GM13977 (cell line): ENCODE measurements around the gene GPER1.

Source experiments
- DNase-seq: peaks from one replicate; pipeline ENCODE4 v3.0.0; 2012; ENCODE audit warnings: low spot score
- in situ Hi-C: fragments of 300-500 bp; cut with MboI; formaldehyde crosslinking; loops from one replicate; pipeline ENCODE4 v1.12.0; 2022; ENCODE audit warnings: low sequenced_read_pairs, low pct_unique_long_range_greater_than_20kb, mixed read lengths, inconsistent platforms; ENCODE audit not compliant: unreplicated experiment
- TF ChIP-seq, protein P1 (sequence below): IDR thresholded peaks from 2 replicates; pipeline ENCODE4 v1.5.1; 2012; ENCODE audit warnings: mild to moderate bottlenecking, control low read depth; ENCODE audit not compliant: insufficient read depth; ENCODE audit errors: extremely low read depth, missing control alignments

Gene GPER1

DNA sequence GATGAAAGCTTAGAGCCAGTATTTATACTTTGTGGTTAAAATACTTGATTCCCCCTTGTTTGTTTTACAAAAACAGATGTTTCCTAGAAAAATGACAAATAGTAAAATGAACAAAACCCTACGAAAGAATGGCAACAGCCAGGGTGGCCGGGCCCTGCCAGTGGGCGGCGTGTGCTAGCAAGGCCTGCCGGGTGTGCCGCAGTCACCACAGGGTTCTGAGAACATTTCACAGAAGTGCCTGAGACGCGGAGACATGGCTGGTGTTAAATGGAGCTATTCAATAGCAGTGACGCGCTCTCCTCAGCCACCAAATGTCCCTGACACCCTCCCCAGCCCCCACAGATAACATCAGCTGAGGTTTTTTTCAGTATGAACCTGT, 29.1 kb upstream of the GPER1 start:
- TF ChIP-seq, protein P1, sequence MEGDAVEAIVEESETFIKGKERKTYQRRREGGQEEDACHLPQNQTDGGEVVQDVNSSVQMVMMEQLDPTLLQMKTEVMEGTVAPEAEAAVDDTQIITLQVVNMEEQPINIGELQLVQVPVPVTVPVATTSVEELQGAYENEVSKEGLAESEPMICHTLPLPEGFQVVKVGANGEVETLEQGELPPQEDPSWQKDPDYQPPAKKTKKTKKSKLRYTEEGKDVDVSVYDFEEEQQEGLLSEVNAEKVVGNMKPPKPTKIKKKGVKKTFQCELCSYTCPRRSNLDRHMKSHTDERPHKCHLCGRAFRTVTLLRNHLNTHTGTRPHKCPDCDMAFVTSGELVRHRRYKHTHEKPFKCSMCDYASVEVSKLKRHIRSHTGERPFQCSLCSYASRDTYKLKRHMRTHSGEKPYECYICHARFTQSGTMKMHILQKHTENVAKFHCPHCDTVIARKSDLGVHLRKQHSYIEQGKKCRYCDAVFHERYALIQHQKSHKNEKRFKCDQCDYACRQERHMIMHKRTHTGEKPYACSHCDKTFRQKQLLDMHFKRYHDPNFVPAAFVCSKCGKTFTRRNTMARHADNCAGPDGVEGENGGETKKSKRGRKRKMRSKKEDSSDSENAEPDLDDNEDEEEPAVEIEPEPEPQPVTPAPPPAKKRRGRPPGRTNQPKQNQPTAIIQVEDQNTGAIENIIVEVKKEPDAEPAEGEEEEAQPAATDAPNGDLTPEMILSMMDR: no peak
- in situ Hi-C loops: no loop called here
- no peak for DNase-seq

DNA sequence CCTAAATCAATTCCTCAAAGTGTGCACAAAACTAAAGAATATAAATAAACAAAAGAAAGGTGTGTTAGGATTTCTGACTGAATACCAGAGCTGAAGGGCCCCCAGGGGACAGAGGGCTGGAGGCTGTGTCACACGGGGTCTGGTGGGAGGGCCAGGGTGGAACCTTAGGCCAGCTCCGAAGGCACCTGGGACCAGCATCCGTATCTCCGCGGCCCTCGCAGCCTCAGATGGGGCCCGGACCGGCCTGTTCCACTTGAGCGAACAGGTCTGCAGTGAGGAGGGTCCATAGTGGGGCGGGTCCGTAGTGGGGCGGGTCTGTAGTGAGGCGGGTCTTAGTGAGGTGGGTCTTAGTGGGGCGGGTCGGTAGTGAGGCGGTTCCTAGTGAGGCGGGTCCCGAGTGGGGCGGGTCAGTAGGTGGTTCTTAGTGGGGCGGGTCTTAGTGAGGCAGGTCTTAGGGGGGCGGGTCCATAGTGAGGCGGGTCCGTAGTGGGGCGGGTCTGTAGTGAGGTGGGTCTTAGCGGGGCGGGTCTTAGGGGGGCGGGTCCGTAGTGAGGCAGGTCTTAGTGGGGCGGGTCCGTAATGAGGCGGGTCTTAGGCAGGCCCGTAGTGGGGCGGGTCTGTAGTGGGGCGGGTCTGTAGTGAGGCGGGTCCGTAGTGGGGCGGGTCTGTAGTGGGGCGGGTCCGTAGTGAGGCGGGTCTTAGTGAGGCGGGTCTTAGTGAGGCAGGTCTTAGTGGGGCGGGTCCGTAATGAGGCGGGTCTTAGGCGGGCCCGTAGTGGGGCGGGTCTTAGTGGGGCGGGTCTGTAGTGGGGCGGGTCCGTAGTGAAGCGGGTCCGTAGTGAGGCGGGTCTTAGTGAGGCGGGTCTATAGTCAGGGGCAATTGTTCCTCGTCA, 28.5 kb upstream of the GPER1 start:
- TF ChIP-seq, protein P1: no peak
- in situ Hi-C loops: loop anchor here (10.0 kb wide), 1 partner anchor 65 kb away; no protein-coding TSS in a partner anchor
- DNase-seq: no peak

- TF ChIP-seq, protein P1: no peak
- in situ Hi-C loops: loop anchor here (10.0 kb wide), 1 partner anchor 66 kb away; no protein-coding TSS in a partner anchor
- no peak for DNase-seq
Observed at GRCh38 chr7:1060315-1061072, 27.4 kb upstream of the GPER1 start.

DNA sequence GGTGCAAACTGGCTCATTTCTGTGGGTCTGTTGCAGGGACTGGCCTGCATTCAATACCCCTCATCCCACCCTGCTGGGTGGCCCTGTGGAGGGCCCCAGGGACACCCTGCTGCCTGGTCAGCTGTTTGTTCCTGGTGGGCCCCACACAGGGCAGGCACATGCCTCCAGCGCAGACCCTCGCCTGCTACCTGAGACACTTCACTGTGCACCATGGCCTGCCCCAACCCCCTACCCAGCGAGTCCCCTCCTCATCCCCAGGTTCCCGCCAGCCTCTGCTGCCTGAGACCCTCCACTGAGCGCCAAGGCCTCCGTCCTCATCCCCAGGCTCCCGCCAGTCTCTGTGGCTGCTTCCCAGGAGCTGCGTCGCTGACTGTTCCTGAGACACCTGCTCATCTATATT, 26.7 kb upstream of the GPER1 start:
- no peak for DNase-seq
- in situ Hi-C loops: loop anchor here (10.0 kb wide), 1 partner anchor 66 kb away; no protein-coding TSS in a partner anchor
- TF ChIP-seq, protein P1: no peak

DNA sequence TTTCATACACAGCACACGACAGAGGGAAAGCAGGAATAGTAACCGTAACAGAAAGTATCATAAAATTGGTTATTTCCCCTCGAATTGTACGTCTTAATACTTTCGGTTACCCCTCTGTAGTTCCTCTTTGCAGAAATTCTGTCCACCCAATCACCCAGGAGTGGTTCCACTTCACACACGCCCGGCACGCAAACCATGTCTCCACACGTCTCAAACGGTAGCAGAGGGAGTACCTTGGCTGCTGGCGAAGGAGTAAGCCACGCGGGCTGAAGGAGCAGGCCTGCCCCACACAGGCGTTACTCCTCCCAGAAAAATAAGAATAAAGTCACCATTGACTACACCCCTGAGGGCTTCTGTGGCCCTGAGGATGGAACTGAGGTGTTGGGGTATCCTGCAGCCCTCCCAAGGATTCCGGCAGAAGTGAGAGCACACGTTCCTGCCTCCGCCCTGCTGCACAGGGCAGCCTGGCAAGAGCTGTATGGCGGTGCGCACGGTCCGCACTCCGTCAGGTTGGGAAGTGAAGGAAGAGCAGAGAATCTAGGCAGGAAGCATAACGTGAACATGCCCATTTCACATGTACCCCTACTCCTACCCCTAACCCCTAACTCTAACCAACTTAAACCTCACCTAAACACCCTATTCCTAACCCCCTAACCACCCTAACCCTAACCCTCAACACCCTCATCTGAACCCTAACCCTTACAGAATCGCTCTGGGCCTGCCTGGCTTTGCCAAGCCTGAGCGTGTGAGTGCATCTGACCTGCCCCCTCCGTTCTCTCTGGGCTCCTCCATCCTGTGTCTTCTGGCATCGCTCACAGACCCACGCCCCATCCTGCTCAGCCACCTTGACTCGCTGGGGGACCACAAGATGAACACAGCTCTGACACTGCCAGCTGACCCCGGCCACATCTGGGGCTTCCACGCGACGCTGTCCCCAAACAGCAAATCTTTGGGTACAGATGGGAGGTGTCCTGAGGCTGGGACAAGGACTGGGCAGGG, 25.3 kb upstream of the GPER1 start:
- TF ChIP-seq, protein P1: no peak
- DNase-seq: peak; percentile 92
- in situ Hi-C loops: loop anchor here (10.0 kb wide), 1 partner anchor 68 kb away; no protein-coding TSS in a partner anchor

GRCh38 chr7:1063361-1063760, 24.6 kb upstream of the GPER1 start:
- TF ChIP-seq, protein P1: no peak
- DNase-seq: no peak
- in situ Hi-C loops: loop anchor here (10.0 kb wide), 1 partner anchor 69 kb away; no protein-coding TSS in a partner anchor
